ENCODE results near the gene ASAP3. TPM values are rescaled to one million over a fixed set of nuclear protein-coding genes. Genes with fewer than 3 reads are reported as not detected.

Gene ASAP3
- total and polyA plus RNA-seq, 2 of the 13 experiments (the other 11 are each of a cell fraction or from before 2014, with no cell fraction given): 32.6 to 37.0 TPM

DNA sequence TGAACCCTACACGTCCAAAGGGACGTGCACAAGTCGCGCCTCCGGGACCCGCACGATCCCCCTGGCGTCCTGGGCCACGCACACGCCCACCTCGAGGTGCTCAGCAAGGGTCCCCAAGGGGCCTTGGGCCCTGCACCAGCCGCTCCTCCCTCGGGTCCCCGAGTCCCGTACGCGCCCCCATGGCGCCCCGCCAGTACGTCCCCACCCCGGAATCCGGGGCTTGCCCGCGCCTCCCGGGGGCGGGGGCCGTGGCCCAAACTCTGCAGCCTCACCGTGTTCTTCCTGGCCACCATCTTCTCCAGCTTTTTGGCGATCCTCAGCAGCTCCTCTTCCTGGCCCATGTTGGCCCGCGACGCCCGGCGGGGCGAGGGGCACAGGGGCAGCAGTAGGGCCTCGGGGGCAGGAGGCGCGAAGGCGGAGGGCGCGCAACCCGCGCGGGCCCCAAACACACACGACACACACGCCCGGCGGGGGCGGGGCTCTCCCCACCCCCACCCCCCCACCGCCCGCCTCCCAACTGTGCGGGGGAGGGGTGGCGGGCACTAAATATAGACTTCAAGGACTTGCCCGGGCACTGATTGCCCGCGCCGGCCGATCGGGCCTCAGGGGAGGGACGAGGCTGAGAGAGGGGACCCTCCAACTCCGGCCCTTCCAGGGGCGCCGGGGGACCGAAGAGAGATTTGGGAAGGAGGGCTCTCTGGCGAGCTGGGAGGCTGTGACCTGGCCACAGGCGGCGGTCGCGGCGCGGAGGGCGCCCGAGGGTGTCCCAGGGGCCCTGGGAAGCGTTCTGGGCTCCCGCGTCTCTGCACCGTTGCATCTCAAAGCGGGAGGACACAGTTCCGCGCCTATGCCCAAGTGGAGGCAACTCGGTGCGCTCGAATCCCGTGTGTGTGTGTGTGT lies 59.4 kb downstream of the ASAP3 start, which contains the start of gene TCEA3 (continued):
- TF ChIP-seq ARID4A (CRISPR knock-in tag; IDR thresholded peaks at IDR 0.05; ENCODE audit: borderline replicate concordance) (peak; percentile 51; the same call in 1 of the 2 replicates), MED8 (CRISPR knock-in tag; IDR thresholded peaks at IDR 0.05; ENCODE audit: insufficient replicate concordance) (peak; percentile 67), GABPA (IDR thresholded peaks at IDR 0.05; ENCODE audit: low read depth, low read length) (no peak), GABPA (CRISPR knock-in tag; IDR thresholded peaks at IDR 0.05; ENCODE audit: low read depth) (no peak), MIXL1 (CRISPR knock-in tag; IDR thresholded peaks at IDR 0.05) (no peak), ZNF296 (CRISPR knock-in tag; conservative IDR thresholded peaks at IDR 0.05) (no peak), EZH2 (conservative IDR thresholded peaks at IDR 0.05; ENCODE audit: low read depth, low read length) (no peak), ADNP (CRISPR knock-in tag; IDR thresholded peaks at IDR 0.05) (no peak), ZNF275 (CRISPR knock-in tag; IDR thresholded peaks at IDR 0.05; ENCODE audit: borderline replicate concordance) (no peak), RORA (CRISPR knock-in tag; IDR thresholded peaks at IDR 0.05) (no peak), ZZZ3 (CRISPR knock-in tag; IDR thresholded peaks at IDR 0.05; ENCODE audit: borderline replicate concordance) (no peak; the same call in 1 of the 2 replicates), SP2 (CRISPR knock-in tag; IDR thresholded peaks at IDR 0.05) (peak; percentile 23; the same call in 1 of the 2 replicates), CREB1 (IDR thresholded peaks at IDR 0.05) (no peak), CREB1 (CRISPR knock-in tag; IDR thresholded peaks at IDR 0.05) (no peak)
- TF ChIP-seq, protein P1, sequence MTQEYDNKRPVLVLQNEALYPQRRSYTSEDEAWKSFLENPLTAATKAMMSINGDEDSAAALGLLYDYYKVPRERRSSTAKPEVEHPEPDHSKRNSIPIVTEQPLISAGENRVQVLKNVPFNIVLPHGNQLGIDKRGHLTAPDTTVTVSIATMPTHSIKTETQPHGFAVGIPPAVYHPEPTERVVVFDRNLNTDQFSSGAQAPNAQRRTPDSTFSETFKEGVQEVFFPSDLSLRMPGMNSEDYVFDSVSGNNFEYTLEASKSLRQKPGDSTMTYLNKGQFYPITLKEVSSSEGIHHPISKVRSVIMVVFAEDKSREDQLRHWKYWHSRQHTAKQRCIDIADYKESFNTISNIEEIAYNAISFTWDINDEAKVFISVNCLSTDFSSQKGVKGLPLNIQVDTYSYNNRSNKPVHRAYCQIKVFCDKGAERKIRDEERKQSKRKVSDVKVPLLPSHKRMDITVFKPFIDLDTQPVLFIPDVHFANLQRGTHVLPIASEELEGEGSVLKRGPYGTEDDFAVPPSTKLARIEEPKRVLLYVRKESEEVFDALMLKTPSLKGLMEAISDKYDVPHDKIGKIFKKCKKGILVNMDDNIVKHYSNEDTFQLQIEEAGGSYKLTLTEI (CRISPR knock-in tag; conservative IDR thresholded peaks at IDR 0.05): no peak
- TF ChIP-seq, protein P2, sequence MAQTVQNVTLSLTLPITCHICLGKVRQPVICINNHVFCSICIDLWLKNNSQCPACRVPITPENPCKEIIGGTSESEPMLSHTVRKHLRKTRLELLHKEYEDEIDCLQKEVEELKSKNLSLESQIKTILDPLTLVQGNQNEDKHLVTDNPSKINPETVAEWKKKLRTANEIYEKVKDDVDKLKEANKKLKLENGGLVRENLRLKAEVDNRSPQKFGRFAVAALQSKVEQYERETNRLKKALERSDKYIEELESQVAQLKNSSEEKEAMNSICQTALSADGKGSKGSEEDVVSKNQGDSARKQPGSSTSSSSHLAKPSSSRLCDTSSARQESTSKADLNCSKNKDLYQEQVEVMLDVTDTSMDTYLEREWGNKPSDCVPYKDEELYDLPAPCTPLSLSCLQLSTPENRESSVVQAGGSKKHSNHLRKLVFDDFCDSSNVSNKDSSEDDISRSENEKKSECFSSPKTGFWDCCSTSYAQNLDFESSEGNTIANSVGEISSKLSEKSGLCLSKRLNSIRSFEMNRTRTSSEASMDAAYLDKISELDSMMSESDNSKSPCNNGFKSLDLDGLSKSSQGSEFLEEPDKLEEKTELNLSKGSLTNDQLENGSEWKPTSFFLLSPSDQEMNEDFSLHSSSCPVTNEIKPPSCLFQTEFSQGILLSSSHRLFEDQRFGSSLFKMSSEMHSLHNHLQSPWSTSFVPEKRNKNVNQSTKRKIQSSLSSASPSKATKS (CRISPR knock-in tag; IDR thresholded peaks at IDR 0.05): no peak

Data from HepG2 (cell line).